ENCODE measurements around the gene PIANP.

PIANP gene

GRCh38 chr12:6688999-6689882 is 11.4 kb downstream of the PIANP start, which contains the start of gene ZNF384:
ZNF384 (minus strand) TSS chr12:6689375; CDS start chr12:6679520, 9,855 bp downstream.
- TF ChIP-seq, protein P1, sequence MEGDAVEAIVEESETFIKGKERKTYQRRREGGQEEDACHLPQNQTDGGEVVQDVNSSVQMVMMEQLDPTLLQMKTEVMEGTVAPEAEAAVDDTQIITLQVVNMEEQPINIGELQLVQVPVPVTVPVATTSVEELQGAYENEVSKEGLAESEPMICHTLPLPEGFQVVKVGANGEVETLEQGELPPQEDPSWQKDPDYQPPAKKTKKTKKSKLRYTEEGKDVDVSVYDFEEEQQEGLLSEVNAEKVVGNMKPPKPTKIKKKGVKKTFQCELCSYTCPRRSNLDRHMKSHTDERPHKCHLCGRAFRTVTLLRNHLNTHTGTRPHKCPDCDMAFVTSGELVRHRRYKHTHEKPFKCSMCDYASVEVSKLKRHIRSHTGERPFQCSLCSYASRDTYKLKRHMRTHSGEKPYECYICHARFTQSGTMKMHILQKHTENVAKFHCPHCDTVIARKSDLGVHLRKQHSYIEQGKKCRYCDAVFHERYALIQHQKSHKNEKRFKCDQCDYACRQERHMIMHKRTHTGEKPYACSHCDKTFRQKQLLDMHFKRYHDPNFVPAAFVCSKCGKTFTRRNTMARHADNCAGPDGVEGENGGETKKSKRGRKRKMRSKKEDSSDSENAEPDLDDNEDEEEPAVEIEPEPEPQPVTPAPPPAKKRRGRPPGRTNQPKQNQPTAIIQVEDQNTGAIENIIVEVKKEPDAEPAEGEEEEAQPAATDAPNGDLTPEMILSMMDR (IDR thresholded peaks at IDR 0.05; ENCODE audit: low read depth, low read length, missing control alignments), result no peak
- peak; percentile 99 for DNase-seq (ENCODE audit: low read depth)
- H3K4me3 ChIP-seq (ENCODE audit: low read depth, low read length), result peak within 1 kb of the TSS; percentile 98

- peak overlapping the region; percentile 98 for H3K4me3 ChIP-seq (ENCODE audit: low read depth, low read length)
- DNase-seq (ENCODE audit: low read depth), result no peak
- TF ChIP-seq, protein P1 (IDR thresholded peaks at IDR 0.05; ENCODE audit: low read depth, low read length, missing control alignments), result no peak
These were observed 12.0 kb downstream of the PIANP start for GRCh38 chr12:6688543-6688998.

DNA sequence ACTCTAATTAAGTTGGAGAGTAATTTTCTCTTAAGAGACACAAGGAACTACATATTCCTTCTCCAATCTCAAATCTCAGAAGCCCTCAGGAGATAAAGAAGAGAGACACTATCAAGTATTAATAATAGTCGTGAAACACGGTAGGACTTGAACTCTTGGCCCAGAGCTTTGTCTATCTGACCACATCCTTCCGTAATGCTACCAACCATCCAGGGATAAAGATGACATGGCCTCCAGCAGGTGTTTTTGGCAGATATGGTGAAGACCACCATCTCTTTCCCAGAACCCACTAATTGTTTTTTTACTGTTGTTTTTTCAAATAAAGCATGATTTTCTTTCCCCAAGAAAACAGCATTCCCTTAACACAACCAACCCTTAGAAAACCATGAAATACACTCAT is 14.8 kb downstream of the PIANP start:
- DNase-seq (ENCODE audit: low read depth), result no peak
- H3K4me3 ChIP-seq (ENCODE audit: low read depth, low read length), result no peak overlapping the region
- TF ChIP-seq, protein P1 (IDR thresholded peaks at IDR 0.05; ENCODE audit: low read depth, low read length, missing control alignments), result no peak

GRCh38 chr12:6684609-6685008 is 16.0 kb downstream of the PIANP start:
- no peak for DNase-seq (ENCODE audit: low read depth)

GRCh38 chr12:6676962-6677361 is 23.7 kb downstream of the PIANP start:
- no peak overlapping the region for H3K4me3 ChIP-seq (ENCODE audit: low read depth, low read length)
- TF ChIP-seq, protein P1 (IDR thresholded peaks at IDR 0.05; ENCODE audit: low read depth, low read length, missing control alignments), result no peak

More at GRCh38 chr12:6684609-6685008, 16.0 kb downstream of the PIANP start:
- H3K4me3 ChIP-seq (ENCODE audit: low read depth, low read length), result no peak overlapping the region
- TF ChIP-seq, protein P1 (IDR thresholded peaks at IDR 0.05; ENCODE audit: low read depth, low read length, missing control alignments), result peak; percentile 54

GRCh38 chr12:6672143-6672542 is 28.5 kb downstream of the PIANP start:
- TF ChIP-seq, protein P1 (IDR thresholded peaks at IDR 0.05; ENCODE audit: low read depth, low read length, missing control alignments), result no peak
- DNase-seq (ENCODE audit: low read depth), result no peak
- H3K4me3 ChIP-seq (ENCODE audit: low read depth, low read length), result no peak overlapping the region

More at GRCh38 chr12:6676962-6677361, 23.7 kb downstream of the PIANP start:
- no peak for DNase-seq (ENCODE audit: low read depth)
